Measurements from ENCODE around the gene COG3. TPM values are rescaled to one million over a fixed set of nuclear protein-coding genes. Genes with fewer than 3 reads are reported as not detected.

The COG3 gene
- total and polyA plus RNA-seq, 2 experiments from 2014 or later = 17.1 to 23.9 TPM

GRCh38 chr13:45536224-45536623 lies 71.5 kb downstream of the COG3 start:
- DNase-seq (ENCODE audit: low spot score) (no peak), ATAC-seq (no peak)
- H3K27me3 ChIP-seq (ENCODE audit: insufficient read depth) = no peaks in the 10 kb centered on the region
- peaks cover 3% of the 10 kb centered on the region; the same call in 1 of the 2 replicates for H4K20me1 ChIP-seq (replicated peaks; ENCODE audit: insufficient read depth)
- no peaks in the 10 kb centered on the region for H3K4me1 ChIP-seq (ENCODE audit: insufficient read depth)
- H3K27ac ChIP-seq (ENCODE audit: low read depth) = no peak overlapping the region
- no peak overlapping the region for H3K4me3 Mint-ChIP-seq
- H2AFZ ChIP-seq = no peak overlapping the region
- H3K27me3 Mint-ChIP-seq (ENCODE audit: insufficient read depth, low read depth, poor library complexity) = peaks cover 2% of the 10 kb centered on the region
- H3K9me2 ChIP-seq (ENCODE audit: insufficient read depth) = no peaks in the 10 kb centered on the region
- no peaks in the 10 kb centered on the region for H3K9me3 Mint-ChIP-seq
- no peak overlapping the region for H3K4me3 ChIP-seq
- H3F3A ChIP-seq (replicated peaks; ENCODE audit: low read depth) = no peaks in the 10 kb centered on the region
- no peak overlapping the region for H3K27ac Mint-ChIP-seq
- no peak overlapping the region for H3K4me2 ChIP-seq
- H3K36me3 ChIP-seq (ENCODE audit: insufficient read depth) = no peaks in the 10 kb centered on the region
- H3K4me1 Mint-ChIP-seq = no peaks in the 10 kb centered on the region
- H3K79me2 ChIP-seq (replicated peaks; ENCODE audit: insufficient read depth) = no peaks in the 10 kb centered on the region
- no peak for TF ChIP-seq JUNB (IDR thresholded peaks at IDR 0.05; ENCODE audit: unreplicated experiment)
- peaks cover 1% of the 10 kb centered on the region; the same call in 2 of the 3 replicates for H3K36me3 Mint-ChIP-seq (ENCODE audit: low read depth)

- Histone ChIP-seq H3K36me3 (ENCODE audit: insufficient read depth) (no peaks in the 10 kb centered on the region), H3K27ac (ENCODE audit: low read depth) (no peak overlapping the region), H3K4me3 (no peak overlapping the region), H3K9me2 (ENCODE audit: insufficient read depth) (no peaks in the 10 kb centered on the region), H3K4me1 (ENCODE audit: insufficient read depth) (no peaks in the 10 kb centered on the region), H3K79me2 (replicated peaks; ENCODE audit: insufficient read depth) (no peaks in the 10 kb centered on the region), H3F3A (replicated peaks; ENCODE audit: low read depth) (no peaks in the 10 kb centered on the region), H2AFZ (no peak overlapping the region), H3K4me2 (no peak overlapping the region), H3K27me3 (ENCODE audit: insufficient read depth) (no peaks in the 10 kb centered on the region), H4K20me1 (replicated peaks; ENCODE audit: insufficient read depth) (peaks cover 3% of the 10 kb centered on the region; the same call in 1 of the 2 replicates)
- Mint-ChIP-seq H3K27me3 (ENCODE audit: insufficient read depth, low read depth, poor library complexity) (peaks cover 2% of the 10 kb centered on the region), H3K4me1 (no peaks in the 10 kb centered on the region), H3K4me3 (no peak overlapping the region), H3K27ac (no peak overlapping the region), H3K9me3 (no peaks in the 10 kb centered on the region), H3K36me3 (ENCODE audit: low read depth) (no peaks in the 10 kb centered on the region; the same call in 2 of the 3 replicates)
- DNase-seq (ENCODE audit: low spot score) = no peak
- ATAC-seq = no peak
- TF ChIP-seq CTCF (conservative IDR thresholded peaks at IDR 0.05; ENCODE audit: low read depth in 2 of 2) (no peak), ZNF462 (CRISPR knock-in tag; IDR thresholded peaks at IDR 0.05) (no peak), EZH2phosphoT487 (IDR thresholded peaks at IDR 0.05; ENCODE audit: unreplicated experiment) (no peak), REST (IDR thresholded peaks at IDR 0.05; ENCODE audit: unreplicated experiment) (no peak), NANOG (IDR thresholded peaks at IDR 0.05; ENCODE audit: borderline replicate concordance) (no peak), POLR2AphosphoS5 (IDR thresholded peaks at IDR 0.05; ENCODE audit: low read depth) (no peak), EZH2 (IDR thresholded peaks at IDR 0.05; ENCODE audit: low read depth, unreplicated experiment) (no peak), ETS1 (IDR thresholded peaks at IDR 0.05) (no peak)
Observed at GRCh38 chr13:45537516-45537915, 72.8 kb downstream of the COG3 start.

Measured in GM23338 (cell line).